ENCODE results near the gene SLC37A3. TPM values are rescaled to one million over a fixed set of nuclear protein-coding genes. Genes with fewer than 3 reads are reported as not detected.

The SLC37A3 gene
- total RNA-seq, 2 experiments from 2014 or later: 47.5 to 55.5 TPM

- H3K27ac Mint-ChIP-seq: no peak overlapping the region
Observed at GRCh38 chr7:140289804-140290203, 108.5 kb downstream of the SLC37A3 start.

GRCh38 chr7:140287988-140288387, 110.3 kb downstream of the SLC37A3 start:
- ChIA-PET CTCF (interaction anchor here (1.5 kb wide), 1 partner anchor 13 kb away, joined by 3 read pairs; no protein-coding TSS in a partner anchor), POLR2A (no interaction called here)
- no peak for ATAC-seq
- Mint-ChIP-seq H3K4me1 (no peaks in the 10 kb centered on the region), H3K27ac (no peak overlapping the region), H3K27me3 (no peaks in the 10 kb centered on the region), H3K4me3 (no peak overlapping the region), H3K9me3 (ENCODE audit: low read depth) (no peaks in the 10 kb centered on the region), H3K36me3 (ENCODE audit: low read depth) (no peaks in the 10 kb centered on the region)
- DNase-seq: no peak
- intact Hi-C loops (cut with DNase I, micrococcal nuclease): no loop called here

More at GRCh38 chr7:140289804-140290203, 108.5 kb downstream of the SLC37A3 start:
- DNase-seq (no peak), ATAC-seq (no peak)
- Mint-ChIP-seq H3K9me3 (ENCODE audit: low read depth) (no peaks in the 10 kb centered on the region), H3K27me3 (no peaks in the 10 kb centered on the region), H3K36me3 (ENCODE audit: low read depth) (no peaks in the 10 kb centered on the region), H3K4me1 (no peaks in the 10 kb centered on the region), H3K4me3 (no peak overlapping the region)
- ChIA-PET CTCF (interaction anchor here (0.7 kb wide), 1 partner anchor 154 kb away, joined by 3 read pairs; no protein-coding TSS in a partner anchor), POLR2A (no interaction called here)
- intact Hi-C loops (cut with DNase I, micrococcal nuclease): no loop called here

DNA sequence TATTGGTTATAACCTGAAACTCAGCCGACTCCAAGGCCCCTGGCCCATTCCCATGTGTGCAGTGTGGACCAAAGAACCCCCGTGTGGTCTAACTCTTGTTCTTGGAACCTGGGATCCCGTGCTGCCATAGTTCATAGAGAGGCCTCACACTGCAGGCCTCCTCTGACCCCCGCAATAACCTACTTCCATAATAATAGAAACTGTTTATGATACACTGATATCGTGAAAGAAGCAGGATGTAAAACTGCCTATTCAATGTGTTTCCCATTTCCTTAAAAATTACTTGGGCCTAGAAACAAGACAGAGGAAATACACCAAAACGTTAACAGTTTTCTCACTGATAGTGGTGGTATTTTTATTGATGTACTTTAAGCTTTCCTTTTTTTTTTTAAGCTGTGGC, 112.4 kb downstream of the SLC37A3 start:
- CTCF ChIA-PET: no interaction called here
- Mint-ChIP-seq H3K27ac (no peak overlapping the region), H3K9me3 (ENCODE audit: low read depth) (no peaks in the 10 kb centered on the region), H3K36me3 (ENCODE audit: low read depth) (no peaks in the 10 kb centered on the region), H3K4me3 (no peak overlapping the region), H3K27me3 (no peaks in the 10 kb centered on the region), H3K4me1 (no peaks in the 10 kb centered on the region)
- no peak for DNase-seq
- POLR2A ChIA-PET: no interaction called here
- intact Hi-C loops (cut with DNase I, micrococcal nuclease): no loop called here
- no peak for ATAC-seq

DNA sequence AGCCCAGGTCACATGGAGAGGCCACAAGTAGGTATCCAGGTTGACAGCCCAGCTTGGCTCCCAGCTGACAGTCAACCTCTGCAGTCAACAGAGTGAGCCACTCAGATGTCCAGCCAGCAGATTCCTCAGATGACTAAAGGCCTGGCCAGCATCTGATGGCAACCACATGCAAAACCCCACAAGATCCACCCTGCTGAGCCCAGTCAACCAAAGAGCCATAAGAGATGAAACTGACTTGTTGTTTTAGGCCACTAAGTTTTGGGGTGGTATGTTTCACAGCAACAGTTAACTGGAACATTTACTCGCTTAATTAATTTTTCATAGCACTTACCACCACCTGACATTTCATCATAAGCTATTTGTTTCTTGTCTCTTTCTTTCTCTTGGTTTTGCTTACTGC, 114.3 kb downstream of the SLC37A3 start:
- Mint-ChIP-seq H3K4me1 (no peaks in the 10 kb centered on the region), H3K9me3 (ENCODE audit: low read depth) (no peaks in the 10 kb centered on the region), H3K27me3 (no peaks in the 10 kb centered on the region), H3K36me3 (ENCODE audit: low read depth) (no peaks in the 10 kb centered on the region), H3K4me3 (no peak overlapping the region), H3K27ac (no peak overlapping the region)
- intact Hi-C loops (cut with DNase I, micrococcal nuclease): no loop called here
- ChIA-PET CTCF (interaction anchor here (0.6 to 0.9 kb wide), 3 partner anchors 13 to 801 kb away, joined by 3 read pairs; partner anchors contain the start of gene KLRG2), POLR2A (no interaction called here)
- no peak for DNase-seq
- no peak for ATAC-seq

Other genes starting within 250 kb of the SLC37A3 start
- gene KDM7A, start 221.5 kb downstream of the SLC37A3 start, total RNA-seq: 10 to 100 TPM; 17.9 to 28.7 TPM
- 10 to 100 TPM; 11.3 to 12.8 TPM for gene RAB19, start 5.5 kb upstream of the SLC37A3 start, total RNA-seq
- 10 to 100 TPM; 73.6 to 77.9 TPM for gene MKRN1, start 81.0 kb upstream of the SLC37A3 start, total RNA-seq
- not detected for gene DENND2A, start 242.3 kb upstream of the SLC37A3 start, total RNA-seq